ENCODE data around the gene ACTN3.
"Not testable (repeated sequence)": the region's sequence is repeated elsewhere in the genome, so short reads cannot be mapped to it uniquely, and the experiment has no call there.

The ACTN3 gene

DNA sequence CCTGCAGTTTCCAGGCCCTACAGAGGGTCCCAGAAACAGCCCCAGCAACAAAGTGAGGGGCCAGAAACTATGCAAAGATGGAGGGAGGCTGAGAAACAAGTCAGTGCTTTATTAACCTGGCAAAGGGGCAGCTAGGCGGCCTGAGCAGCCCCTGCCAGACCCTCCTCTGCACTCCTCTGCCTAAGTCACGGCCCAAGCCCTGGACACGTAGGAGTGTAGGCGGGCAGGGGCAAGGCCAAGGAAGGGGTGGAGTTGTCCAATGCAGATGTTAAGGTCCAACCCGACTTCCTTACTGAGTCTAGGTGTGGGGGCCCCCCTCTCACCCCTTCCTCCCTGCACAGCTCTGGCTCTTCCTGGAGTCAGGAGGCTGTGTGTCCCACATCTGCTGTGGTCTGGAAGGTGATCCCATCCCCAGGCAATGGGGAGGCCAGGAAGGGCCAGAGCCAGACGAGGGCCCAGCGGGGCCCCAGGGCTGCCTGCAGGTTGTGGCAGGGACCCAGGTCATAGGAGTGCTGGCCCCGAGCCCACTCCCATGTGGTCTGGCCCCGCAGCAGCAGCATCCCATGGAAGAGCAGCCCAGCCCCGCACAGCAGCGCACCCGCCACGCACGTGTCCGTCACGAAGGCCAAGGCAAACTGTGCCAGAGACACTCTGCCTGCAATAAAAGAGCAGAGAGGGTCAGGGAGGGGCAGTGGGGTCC, 7.4 kb upstream of the ACTN3 start:
- Mint-ChIP-seq H3K9me3 (no peaks in the 10 kb centered on the region), H3K36me3 (peaks cover 60% of the 10 kb centered on the region), H3K4me3 (no peak overlapping the region), H3K4me1 (peaks cover 35% of the 10 kb centered on the region), H3K27ac (no peak overlapping the region), H3K27me3 (no peaks in the 10 kb centered on the region)
- ATAC-seq = no peak

DNA sequence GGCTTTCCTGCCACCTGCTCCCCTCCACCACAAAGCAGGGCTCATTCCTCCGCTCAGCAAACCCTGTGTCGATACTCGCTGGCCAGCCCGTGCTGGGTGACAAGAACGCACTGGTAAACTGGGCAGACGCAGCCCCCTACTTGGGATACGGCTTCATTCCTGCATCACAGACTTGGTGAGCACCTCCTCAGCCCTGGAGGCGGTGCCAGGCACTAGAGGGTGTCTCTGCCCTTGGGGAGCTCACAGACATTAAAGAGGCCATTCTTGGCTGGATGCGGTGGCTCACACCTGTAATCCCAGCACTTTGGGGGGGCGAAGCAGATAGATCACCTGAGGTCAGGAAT, 6.9 kb upstream of the ACTN3 start:
- Mint-ChIP-seq H3K9me3 (no peaks in the 10 kb centered on the region), H3K4me1 (peaks cover 38% of the 10 kb centered on the region), H3K36me3 (peaks cover 60% of the 10 kb centered on the region), H3K27me3 (no peaks in the 10 kb centered on the region), H3K4me3 (no peak overlapping the region), H3K27ac (no peak overlapping the region)
- ATAC-seq = no peak

DNA sequence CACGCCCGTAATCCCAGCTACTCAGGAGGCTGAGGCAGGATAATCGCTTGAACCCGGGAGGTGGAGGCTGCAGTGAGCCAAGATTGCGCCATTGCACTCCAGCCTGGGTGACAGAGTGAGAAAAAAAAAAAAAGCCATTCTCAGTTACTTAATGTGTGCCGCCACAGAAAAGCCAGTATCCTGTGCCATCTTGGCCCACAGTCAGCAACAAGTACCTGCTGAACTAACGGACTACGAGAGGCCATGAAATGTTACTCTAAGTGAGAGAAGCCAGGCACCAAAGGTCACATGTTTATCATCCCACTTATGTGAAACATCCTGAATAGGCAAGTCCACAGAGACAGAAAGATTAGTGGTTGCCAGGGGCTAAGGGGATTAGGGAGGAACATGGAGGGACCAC, 6.1 kb upstream of the ACTN3 start:
- Mint-ChIP-seq H3K36me3 (peaks cover 53% of the 10 kb centered on the region), H3K4me1 (peaks cover 38% of the 10 kb centered on the region)
- not testable (repeated sequence) for H3K27ac Mint-ChIP-seq, H3K27me3 Mint-ChIP-seq, H3K4me3 Mint-ChIP-seq, ATAC-seq, H3K9me3 Mint-ChIP-seq

DNA sequence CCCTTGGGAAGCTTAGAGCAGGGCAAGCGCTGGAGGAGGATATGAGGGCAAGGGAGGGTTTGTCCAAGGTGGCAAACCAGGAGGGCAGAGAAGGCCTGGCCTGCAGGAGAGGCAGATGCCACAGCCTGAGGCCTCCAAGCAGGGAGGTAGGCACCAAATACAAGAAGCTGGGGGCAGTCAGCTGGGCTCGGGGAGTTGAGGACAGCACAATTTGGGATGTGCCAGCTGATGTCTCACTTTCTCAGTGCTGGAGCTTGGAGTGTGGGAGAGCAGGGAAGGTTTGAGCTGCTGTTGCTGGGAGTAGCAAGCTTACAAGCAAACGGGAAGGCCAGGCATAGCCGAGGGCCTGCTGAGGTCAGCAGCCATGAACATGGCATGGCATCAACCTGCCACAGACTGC, 4.8 kb upstream of the ACTN3 start:
- Mint-ChIP-seq H3K4me1 (peaks cover 35% of the 10 kb centered on the region), H3K36me3 (peaks cover 40% of the 10 kb centered on the region), H3K27ac (peak overlapping the region; percentile 80), H3K4me3 (no peak overlapping the region), H3K9me3 (no peaks in the 10 kb centered on the region), H3K27me3 (no peaks in the 10 kb centered on the region)
- no peak for ATAC-seq

DNA sequence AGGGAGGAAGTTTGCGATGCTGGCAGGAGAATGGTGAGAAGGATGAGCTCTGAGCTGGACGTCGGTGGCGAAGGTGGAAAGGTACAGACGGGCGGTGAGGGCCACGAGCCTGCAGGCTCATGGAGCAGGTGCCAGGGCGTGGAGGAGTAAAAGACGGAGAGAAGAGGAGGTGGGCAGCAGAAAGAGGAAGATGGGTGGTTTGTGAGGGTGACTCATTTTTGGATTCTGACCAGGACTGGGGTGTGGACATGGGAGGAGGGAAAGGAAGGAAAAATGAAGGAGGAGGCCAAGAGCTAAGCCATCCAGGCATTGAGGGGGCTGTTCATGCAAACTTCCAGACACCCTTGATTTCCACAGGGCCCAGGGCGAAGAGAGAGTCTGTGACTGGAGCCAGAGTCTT, 4.3 kb upstream of the ACTN3 start:
- H3K27me3 Mint-ChIP-seq = no peaks in the 10 kb centered on the region
- peaks cover 35% of the 10 kb centered on the region for H3K4me1 Mint-ChIP-seq
- H3K36me3 Mint-ChIP-seq = peaks cover 36% of the 10 kb centered on the region
- H3K4me3 Mint-ChIP-seq = no peak overlapping the region
- no peak for ATAC-seq
- no peaks in the 10 kb centered on the region for H3K9me3 Mint-ChIP-seq
- H3K27ac Mint-ChIP-seq = peak overlapping the region; percentile 80

DNA sequence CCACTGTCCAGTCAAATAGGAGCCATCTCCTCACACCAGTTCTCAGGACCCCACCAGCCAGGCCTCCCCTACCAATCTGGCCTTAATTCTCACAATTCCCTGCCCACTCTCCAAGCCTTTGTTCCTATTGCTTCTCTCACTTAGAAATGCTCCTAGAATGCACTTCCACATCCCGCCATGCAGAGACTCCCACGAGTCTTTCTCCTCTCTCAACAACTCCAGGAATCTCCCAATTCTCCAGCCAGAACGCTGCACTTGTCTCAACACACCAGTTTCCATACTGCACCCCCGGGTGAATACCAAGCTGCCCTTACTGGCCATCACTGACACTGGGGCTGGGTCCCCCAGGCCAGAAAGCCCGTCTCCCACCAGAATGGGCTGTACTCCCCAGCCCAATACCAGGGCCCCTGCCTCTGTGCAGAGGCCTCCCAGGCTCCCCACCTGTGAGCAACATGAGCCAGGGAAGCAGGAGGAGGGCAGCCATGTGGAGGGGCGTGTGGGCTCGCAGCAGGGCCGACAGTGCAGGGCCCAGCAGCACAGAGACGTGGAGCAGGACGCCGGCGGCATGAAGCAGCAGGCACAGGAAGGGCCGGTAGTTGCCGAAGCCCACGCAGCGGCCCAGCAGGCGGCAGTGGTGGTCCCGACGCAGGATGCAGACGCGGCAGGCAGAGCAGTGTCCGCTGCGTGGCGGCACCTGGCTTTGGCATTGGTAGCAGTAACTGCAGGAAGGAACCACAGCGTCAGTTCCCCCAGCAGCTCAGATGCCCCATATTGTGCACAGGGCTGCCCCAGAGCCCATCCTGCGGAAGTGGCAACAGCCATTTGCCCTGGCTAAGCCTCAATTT, 3.2 kb upstream of the ACTN3 start:
- ATAC-seq = peak; percentile 75
- Mint-ChIP-seq H3K27ac (peak overlapping the region; percentile 80), H3K9me3 (no peaks in the 10 kb centered on the region), H3K36me3 (peaks cover 31% of the 10 kb centered on the region), H3K27me3 (no peaks in the 10 kb centered on the region), H3K4me3 (peak overlapping the region; percentile 55), H3K4me1 (peaks cover 35% of the 10 kb centered on the region)

DNA sequence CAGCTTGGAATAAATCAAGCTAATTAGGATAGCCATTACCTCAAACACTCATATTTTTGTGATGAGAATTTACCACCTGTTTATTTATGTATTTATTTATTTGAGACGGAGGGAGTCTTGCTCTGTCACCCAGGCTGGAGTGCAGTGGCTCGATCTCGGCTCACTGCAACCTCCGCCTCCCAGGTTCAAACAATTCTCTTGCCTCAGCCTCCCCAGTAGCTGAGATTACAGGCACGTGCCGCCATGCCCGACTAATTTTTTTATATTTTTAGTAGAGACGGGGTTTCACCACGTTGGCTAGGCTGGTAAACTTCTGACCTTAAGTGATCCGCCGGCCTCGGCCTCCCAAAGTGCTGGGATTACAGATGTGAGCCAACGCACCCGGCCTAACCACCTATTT, 1.8 kb upstream of the ACTN3 start:
- Mint-ChIP-seq H3K4me3 (peak overlapping the region; percentile 87), H3K36me3 (peaks cover 26% of the 10 kb centered on the region), H3K27ac (peak overlapping the region; percentile 72), H3K4me1 (peaks cover 35% of the 10 kb centered on the region)
- not testable (repeated sequence) for ATAC-seq, H3K9me3 Mint-ChIP-seq, H3K27me3 Mint-ChIP-seq

DNA sequence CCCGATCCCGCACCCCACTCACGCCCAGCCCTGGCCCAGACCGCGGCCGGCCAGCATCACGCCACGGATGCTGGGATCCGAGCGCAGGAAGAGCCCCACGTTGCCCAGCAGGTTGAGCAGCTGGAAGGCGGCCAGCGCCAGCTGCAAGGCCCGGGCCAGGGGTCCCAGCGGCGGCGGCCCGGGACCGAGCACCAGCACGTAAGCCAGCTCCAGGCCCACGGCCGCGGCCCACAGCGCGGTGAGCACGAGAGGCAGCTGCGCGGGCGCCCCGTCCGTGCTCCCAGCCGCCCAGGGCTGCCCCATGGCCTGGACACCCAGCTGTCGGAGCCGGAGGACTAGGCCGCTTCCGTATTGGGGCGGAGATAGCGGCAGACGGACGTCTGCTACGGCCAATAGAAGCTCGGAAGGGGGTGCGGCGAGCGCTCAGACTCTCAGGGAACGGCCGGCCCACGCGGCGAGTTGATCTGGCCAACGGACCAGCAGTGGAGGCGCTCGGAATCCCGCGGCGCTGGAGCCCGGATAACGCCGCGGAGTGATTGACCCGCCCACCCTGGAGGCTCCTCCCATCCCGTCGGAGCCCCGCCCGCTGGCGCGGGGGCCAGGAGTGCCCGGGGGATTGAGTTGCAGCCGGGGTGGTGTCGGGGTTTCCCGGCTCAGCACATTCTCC, 869 bp upstream of the ACTN3 start, which contains the start of gene ZDHHC24:
Gene ZDHHC24, minus strand, starts transcription at position 348 of the 667 bp plus-strand sequence. Its CDS starts 45 bp downstream, at position 303.
- Mint-ChIP-seq H3K4me3 (peak within 1 kb of the TSS; percentile 87), H3K36me3 (peaks cover 23% of the 10 kb centered on the region), H3K27ac (peak within 1 kb of the TSS; percentile 72), H3K4me1 (peaks cover 35% of the 10 kb centered on the region), H3K27me3 (no peaks in the 10 kb centered on the region), H3K9me3 (no peaks in the 10 kb centered on the region)
- peak; percentile 94 for ATAC-seq

DNA sequence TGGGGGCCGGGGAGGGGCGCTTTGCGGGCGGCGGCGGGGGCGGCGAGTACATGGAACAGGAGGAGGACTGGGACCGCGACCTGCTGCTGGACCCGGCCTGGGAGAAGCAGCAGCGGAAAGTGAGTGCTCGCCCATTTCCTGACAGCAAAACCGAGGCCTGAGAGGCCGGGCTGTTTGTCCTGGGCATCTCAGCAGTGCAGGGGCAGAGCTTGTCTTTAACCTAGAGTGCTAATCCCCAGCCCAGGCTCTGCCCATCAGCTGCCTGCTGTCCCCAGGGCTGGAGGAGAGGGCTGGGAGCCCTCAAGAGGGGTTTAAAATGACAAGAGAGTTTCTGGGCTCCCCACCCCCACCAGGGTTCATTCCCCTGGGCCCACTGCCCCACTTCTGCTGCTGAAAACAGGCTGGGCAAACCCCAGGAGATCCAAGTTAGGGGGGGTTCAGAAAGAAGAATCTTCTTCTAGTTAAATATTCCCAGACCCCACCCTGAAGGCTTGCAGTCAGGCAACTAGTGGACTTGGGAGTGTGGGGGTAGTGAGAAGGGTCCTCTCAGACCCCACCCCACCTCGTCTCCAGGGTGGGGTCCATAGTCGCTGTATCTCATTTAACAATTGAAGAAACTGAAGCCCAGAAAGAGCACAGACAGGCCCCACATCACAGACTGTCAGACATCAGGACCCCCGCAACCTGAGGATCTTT, 411 bp downstream of the ACTN3 start:
- Mint-ChIP-seq H3K4me1 (peaks cover 32% of the 10 kb centered on the region), H3K36me3 (peaks cover 10% of the 10 kb centered on the region), H3K9me3 (no peaks in the 10 kb centered on the region), H3K4me3 (peak overlapping the region; percentile 87), H3K27me3 (no peaks in the 10 kb centered on the region), H3K27ac (peak overlapping the region; percentile 72)
- no peak for ATAC-seq

DNA sequence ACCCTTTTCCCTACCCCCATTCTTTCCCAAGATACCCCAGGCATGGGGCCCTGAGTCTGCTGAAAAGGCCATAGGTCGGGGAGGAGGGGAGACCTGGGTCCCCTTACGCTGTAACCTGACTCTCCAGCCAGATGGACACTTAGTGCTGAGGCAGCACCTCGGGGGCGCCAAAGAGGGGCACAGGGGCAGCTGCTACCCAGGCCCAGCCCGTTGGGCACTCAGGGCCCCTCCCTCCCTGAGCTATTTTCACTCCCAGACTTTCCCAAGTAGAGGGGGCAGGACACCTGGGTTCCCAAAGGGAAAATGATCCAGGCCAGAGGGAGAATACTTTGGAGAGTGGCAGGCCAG, 933 bp downstream of the ACTN3 start:
- H3K36me3 Mint-ChIP-seq = peaks cover 5% of the 10 kb centered on the region
- peaks cover 26% of the 10 kb centered on the region for H3K4me1 Mint-ChIP-seq
- H3K4me3 Mint-ChIP-seq = no peak overlapping the region
- ATAC-seq = no peak
- H3K9me3 Mint-ChIP-seq = no peaks in the 10 kb centered on the region
- no peak overlapping the region for H3K27ac Mint-ChIP-seq
- H3K27me3 Mint-ChIP-seq = no peaks in the 10 kb centered on the region

DNA sequence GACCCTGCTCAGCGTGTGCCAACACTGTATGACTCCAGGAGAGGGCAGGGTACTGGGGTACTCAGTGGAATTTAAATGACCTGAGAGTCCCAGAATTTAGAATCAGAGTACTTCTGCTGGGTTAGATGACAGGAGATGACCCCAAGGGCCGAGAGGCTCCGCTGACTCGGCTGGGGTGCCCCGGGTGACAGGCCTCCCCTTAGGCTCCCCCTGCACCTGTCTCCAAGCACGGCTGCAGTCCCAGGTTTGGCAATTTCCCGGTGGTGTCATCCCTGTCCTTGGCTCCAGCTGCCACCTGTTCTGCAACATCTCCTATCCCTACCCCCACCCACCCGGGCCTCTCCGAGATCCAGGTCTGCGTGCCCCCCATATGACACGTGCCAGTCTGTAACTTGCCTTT, 1.3 kb downstream of the ACTN3 start:
- no peaks in the 10 kb centered on the region for H3K27me3 Mint-ChIP-seq
- no peak overlapping the region for H3K4me3 Mint-ChIP-seq
- H3K4me1 Mint-ChIP-seq = peaks cover 22% of the 10 kb centered on the region
- H3K9me3 Mint-ChIP-seq = no peaks in the 10 kb centered on the region
- peaks cover 4% of the 10 kb centered on the region for H3K36me3 Mint-ChIP-seq
- ATAC-seq = no peak
- H3K27ac Mint-ChIP-seq = no peak overlapping the region

DNA sequence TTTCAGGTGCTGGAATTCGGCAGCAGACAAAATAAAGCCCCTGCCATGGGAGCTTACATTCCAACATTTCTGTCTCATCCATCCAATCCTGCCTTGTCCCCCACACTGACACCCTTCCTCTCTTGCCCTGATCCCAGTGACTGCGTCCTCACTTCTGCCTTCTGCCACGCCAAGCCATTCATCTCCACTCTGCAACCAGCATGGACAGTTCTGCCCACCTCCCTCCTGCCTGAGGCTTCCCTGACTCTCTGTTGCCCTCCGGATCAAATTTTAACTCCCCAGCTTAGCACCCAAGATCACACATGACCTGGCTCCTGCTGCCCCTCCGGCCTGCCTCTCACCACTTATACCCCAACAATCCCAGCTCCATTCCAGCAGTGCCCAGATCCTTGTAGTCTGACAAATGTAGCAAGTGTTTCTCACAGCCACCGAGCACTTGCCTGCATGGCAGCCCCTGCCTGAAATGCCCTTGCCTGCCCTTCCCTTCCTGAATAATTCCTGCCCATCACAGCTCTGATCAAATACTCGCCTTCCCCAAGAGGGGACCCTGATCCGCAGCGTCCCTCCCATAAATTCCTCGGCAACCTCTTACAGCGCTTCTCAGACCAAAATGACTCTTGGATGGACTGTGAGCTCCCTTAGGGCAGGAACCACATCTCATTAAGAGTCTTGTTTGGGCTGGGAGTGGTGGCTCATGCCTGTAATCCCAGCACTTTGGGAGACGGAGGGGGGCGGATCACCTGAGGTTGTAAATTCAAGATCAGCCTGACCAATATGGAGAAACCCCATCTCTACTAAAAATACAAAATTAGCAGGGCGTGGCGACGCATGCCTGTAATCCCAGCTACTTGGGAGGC, 2.3 kb downstream of the ACTN3 start:
- Mint-ChIP-seq H3K27me3 (no peaks in the 10 kb centered on the region), H3K27ac (no peak overlapping the region), H3K9me3 (no peaks in the 10 kb centered on the region), H3K4me1 (peaks cover 13% of the 10 kb centered on the region), H3K36me3 (no peaks in the 10 kb centered on the region), H3K4me3 (no peak overlapping the region)
- no peak for ATAC-seq

DNA sequence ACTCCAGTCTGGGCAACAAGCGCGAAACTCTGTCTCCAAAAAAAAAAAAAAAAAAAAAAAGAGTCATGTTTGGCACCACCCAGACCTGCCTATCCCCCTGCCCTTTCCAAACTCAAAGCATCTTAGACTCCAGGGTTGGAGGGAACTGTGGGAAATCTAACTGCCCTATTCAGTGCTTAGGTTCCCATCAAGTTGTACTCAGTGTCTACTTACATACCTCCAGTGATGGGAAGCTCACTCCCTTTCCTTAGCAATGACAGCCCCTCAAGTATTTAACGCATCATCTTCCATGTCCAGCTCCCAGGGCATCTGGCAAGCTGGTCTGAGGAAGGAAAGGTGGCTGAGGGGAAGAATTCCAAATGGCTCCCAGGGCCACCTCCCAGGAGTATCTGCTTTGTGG, 3.0 kb downstream of the ACTN3 start:
- Mint-ChIP-seq H3K4me1 (peaks cover 6% of the 10 kb centered on the region), H3K36me3 (no peaks in the 10 kb centered on the region), H3K27ac (no peak overlapping the region)

DNA sequence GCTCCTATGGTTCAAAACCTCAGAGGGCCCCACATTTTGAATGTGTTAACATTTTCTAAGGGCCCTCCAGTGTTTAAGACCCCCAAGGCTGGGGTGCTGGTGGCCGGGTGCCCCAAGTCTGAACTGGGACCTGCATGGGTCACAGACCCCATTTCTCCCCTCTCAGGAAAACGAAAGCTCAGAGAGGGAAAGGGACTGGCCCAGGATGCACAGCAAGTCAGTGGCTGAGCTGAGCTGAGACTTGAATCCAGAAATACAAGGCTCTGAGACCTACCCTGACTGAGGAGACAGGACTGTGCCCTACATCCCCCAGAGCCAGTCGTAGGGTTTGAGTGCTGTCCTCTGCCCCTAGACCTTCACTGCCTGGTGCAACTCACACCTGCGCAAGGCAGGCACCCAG, 4.2 kb downstream of the ACTN3 start:
- Mint-ChIP-seq H3K9me3 (no peaks in the 10 kb centered on the region), H3K4me1 (no peaks in the 10 kb centered on the region), H3K27ac (no peak overlapping the region), H3K27me3 (no peaks in the 10 kb centered on the region), H3K4me3 (no peak overlapping the region), H3K36me3 (no peaks in the 10 kb centered on the region)
- no peak for ATAC-seq

More for the DNA sequence above, 3.0 kb downstream of the ACTN3 start:
- H3K9me3 Mint-ChIP-seq = no peaks in the 10 kb centered on the region
- no peak overlapping the region for H3K4me3 Mint-ChIP-seq
- no peaks in the 10 kb centered on the region for H3K27me3 Mint-ChIP-seq
- ATAC-seq = no peak
